HEK293 (cell line): ENCODE data around the gene TNFSF11.

ENCODE experiments used
- CTCF ChIA-PET: fragments of 350-600 bp; formaldehyde crosslinking; extraction: SDS; loops from one replicate; lab custom pipeline; 2021; ENCODE audit warnings: antibody characterized with exemption; lab: Yijun Ruan, JAX
- POLR2A ChIA-PET: fragments of 300-600 bp; formaldehyde crosslinking; extraction: SDS; loops from one replicate; lab custom pipeline; 2020; ENCODE audit warnings: antibody characterized with exemption, inconsistent platforms; lab: Yijun Ruan, JAX
- H3K27ac ChIP-seq: fragments of 200-500 bp; sonication (Bioruptor generic); 2 replicates; pipeline ENCODE4 v1.5.1; 2014; ENCODE audit warnings: low read depth, low read length, control low read depth, inconsistent platforms; ENCODE audit errors: extremely low read depth
- H3K36me3 ChIP-seq, 2 experiments: fragments of 200-500 bp in 1 of 2; sonication (Bioruptor generic) in 1 of 2; 1 replicate in 1 of 2; 2 replicates in 1 of 2; pipeline ENCODE4 v1.5.1; 2014 to 2017; ENCODE audit warnings: inconsistent platforms in 2 of 2, low read length in 2 of 2; ENCODE audit not compliant: control insufficient read depth in 2 of 2, insufficient read depth in 1 of 2
- H3K4me1 ChIP-seq: fragments of 200-500 bp; sonication (Bioruptor generic); 2 replicates; pipeline ENCODE4 v1.5.1; 2014; ENCODE audit warnings: mild to moderate bottlenecking, low read length, inconsistent platforms; ENCODE audit not compliant: control insufficient read depth, insufficient read depth
- H3K4me3 ChIP-seq: 2 replicates; pipeline ENCODE4 v1.5.1; 2011; ENCODE audit warnings: low read depth, mild to moderate bottlenecking, control low read depth, low read length, moderate library complexity
- H3K9me3 ChIP-seq: fragments of 200-500 bp; sonication (Bioruptor generic); 2 replicates; pipeline ENCODE4 v1.5.1; 2014; ENCODE audit warnings: low read depth, low read length, inconsistent platforms; ENCODE audit not compliant: control insufficient read depth, insufficient read depth
- CTCF ChIP-seq: fragments of 450-650 bp; formaldehyde crosslinking; IDR thresholded peaks from 2 replicates; pipeline ENCODE4 v1.5.1; 2016; ENCODE audit warnings: missing biosample characterization, missing genetic modification characterization
- HOXA7 ChIP-seq: sonication (generic); formaldehyde crosslinking; IDR thresholded peaks from 2 replicates; pipeline ENCODE4 v1.8.1; 2022; ENCODE audit warnings: missing genetic modification reagents, borderline replicate concordance
- PRDM6 ChIP-seq: fragments of 450-650 bp; formaldehyde crosslinking; IDR thresholded peaks from 2 replicates; pipeline ENCODE4 v1.5.1; 2017; ENCODE audit warnings: missing biosample characterization, missing genetic modification characterization
- SP7 ChIP-seq: fragments of 450-650 bp; formaldehyde crosslinking; IDR thresholded peaks from 2 replicates; pipeline ENCODE4 v1.5.1; 2016; ENCODE audit warnings: missing biosample characterization, missing genetic modification characterization
- TRIM28 ChIP-seq: IDR thresholded peaks from 2 replicates; pipeline ENCODE4 v1.6.1; 2011; ENCODE audit warnings: low read length, control low read depth, borderline replicate concordance
- ZBTB21 ChIP-seq: fragments of 450-650 bp; formaldehyde crosslinking; IDR thresholded peaks from 2 replicates; pipeline ENCODE4 v1.5.1; 2017; ENCODE audit warnings: missing biosample characterization, missing genetic modification characterization
- ZFP41 ChIP-seq: fragments of 450-650 bp; formaldehyde crosslinking; IDR thresholded peaks from 2 replicates; pipeline ENCODE4 v1.5.1; 2016; ENCODE audit warnings: missing biosample characterization, missing genetic modification characterization, borderline replicate concordance
- ZFP69B ChIP-seq: fragments of 450-650 bp; formaldehyde crosslinking; IDR thresholded peaks from 2 replicates; pipeline ENCODE4 v1.5.1; 2016; ENCODE audit warnings: missing biosample characterization, missing genetic modification characterization
- ZNF112 ChIP-seq: fragments of 450-650 bp; formaldehyde crosslinking; IDR thresholded peaks from 2 replicates; pipeline ENCODE4 v1.5.0; 2017; ENCODE audit warnings: missing biosample characterization, missing genetic modification characterization
- ZNF155 ChIP-seq: fragments of 450-650 bp; formaldehyde crosslinking; IDR thresholded peaks from 2 replicates; pipeline ENCODE4 v1.5.1; 2016; ENCODE audit warnings: missing biosample characterization, missing genetic modification characterization
- ZNF174 ChIP-seq: fragments of 450-650 bp; formaldehyde crosslinking; IDR thresholded peaks from 2 replicates; pipeline ENCODE4 v1.5.0; 2017; ENCODE audit warnings: missing biosample characterization, mild to moderate bottlenecking, missing genetic modification characterization
- ZNF211 ChIP-seq: fragments of 450-650 bp; formaldehyde crosslinking; IDR thresholded peaks from 2 replicates; pipeline ENCODE4 v1.5.1; 2016; ENCODE audit warnings: low read depth, missing biosample characterization, missing genetic modification characterization
- ZNF239 ChIP-seq: fragments of 450-650 bp; formaldehyde crosslinking; IDR thresholded peaks from 2 replicates; pipeline ENCODE4 v1.5.1; 2016; ENCODE audit warnings: missing biosample characterization, missing genetic modification characterization
- ZNF335 ChIP-seq: fragments of 450-650 bp; formaldehyde crosslinking; conservative IDR thresholded peaks from 2 replicates; pipeline ENCODE4 v1.5.1; 2016; ENCODE audit warnings: missing biosample characterization, missing genetic modification characterization
- ZNF391 ChIP-seq: fragments of 450-650 bp; formaldehyde crosslinking; IDR thresholded peaks from 2 replicates; pipeline ENCODE4 v1.5.1; 2016; ENCODE audit warnings: low read depth, missing biosample characterization, missing genetic modification characterization, borderline replicate concordance
- ZNF394 ChIP-seq: fragments of 450-650 bp; formaldehyde crosslinking; IDR thresholded peaks from 2 replicates; pipeline ENCODE4 v1.5.1; 2016; ENCODE audit warnings: missing biosample characterization, missing genetic modification characterization, mild to moderate bottlenecking, moderate library complexity, borderline replicate concordance
- ZNF48 ChIP-seq: fragments of 450-650 bp; formaldehyde crosslinking; IDR thresholded peaks from 2 replicates; pipeline ENCODE4 v1.5.1; 2016; ENCODE audit warnings: missing biosample characterization, missing genetic modification characterization
- ZNF529 ChIP-seq: fragments of 450-650 bp; formaldehyde crosslinking; IDR thresholded peaks from 2 replicates; pipeline ENCODE4 v1.5.1; 2017; ENCODE audit warnings: missing genetic modification characterization, missing biosample characterization; ENCODE audit not compliant: insufficient replicate concordance
- ZNF530 ChIP-seq: fragments of 450-650 bp; formaldehyde crosslinking; IDR thresholded peaks from 2 replicates; pipeline ENCODE4 v1.5.1; 2016; ENCODE audit warnings: low read depth, missing biosample characterization, missing genetic modification characterization
- ZNF624 ChIP-seq: fragments of 450-650 bp; formaldehyde crosslinking; IDR thresholded peaks from 2 replicates; pipeline ENCODE4 v1.5.1; 2017; ENCODE audit warnings: missing biosample characterization, missing genetic modification characterization
- ZNF677 ChIP-seq: fragments of 450-650 bp; IDR thresholded peaks from 2 replicates; pipeline ENCODE4 v1.5.0; 2018; ENCODE audit warnings: missing biosample characterization, mild to moderate bottlenecking, missing genetic modification characterization, moderate library complexity
- ZNF707 ChIP-seq: fragments of 450-650 bp; formaldehyde crosslinking; IDR thresholded peaks from 2 replicates; pipeline ENCODE4 v1.5.1; 2016; ENCODE audit warnings: missing biosample characterization, missing genetic modification characterization
- ZNF777 ChIP-seq: fragments of 450-650 bp; formaldehyde crosslinking; IDR thresholded peaks from 2 replicates; pipeline ENCODE4 v1.5.1; 2017; ENCODE audit warnings: missing biosample characterization, missing genetic modification characterization, borderline replicate concordance
- ZXDB ChIP-seq: fragments of 450-650 bp; formaldehyde crosslinking; IDR thresholded peaks from 2 replicates; pipeline ENCODE4 v1.5.1; 2016; ENCODE audit warnings: missing biosample characterization, missing genetic modification characterization
- TF ChIP-seq, protein P1 (sequence below): fragments of 450-650 bp; formaldehyde crosslinking; IDR thresholded peaks from 2 replicates; pipeline ENCODE4 v1.5.1; 2017; ENCODE audit warnings: missing biosample characterization, missing genetic modification characterization
- TF ChIP-seq, protein P2 (sequence below): IDR thresholded peaks from 2 replicates; pipeline ENCODE4 v1.6.1; 2011; ENCODE audit warnings: mild to moderate bottlenecking, low read depth, low read length, borderline replicate concordance
- TF ChIP-seq, protein P3 (sequence below): fragments of 450-650 bp; formaldehyde crosslinking; IDR thresholded peaks from 2 replicates; pipeline ENCODE4 v1.5.1; 2016; ENCODE audit warnings: missing biosample characterization, missing genetic modification characterization

TNFSF11 gene

GRCh38 chr13:42611086-42611779, 37.3 kb downstream of the TNFSF11 start:
- no peak for TF ChIP-seq ZFP69B (tag by site-specific recombination)
- TF ChIP-seq ZNF155 (tag by site-specific recombination): no peak
- TF ChIP-seq ZNF707 (tag by site-specific recombination): no peak
- TF ChIP-seq ZNF530: no peak
- TF ChIP-seq, protein P1, sequence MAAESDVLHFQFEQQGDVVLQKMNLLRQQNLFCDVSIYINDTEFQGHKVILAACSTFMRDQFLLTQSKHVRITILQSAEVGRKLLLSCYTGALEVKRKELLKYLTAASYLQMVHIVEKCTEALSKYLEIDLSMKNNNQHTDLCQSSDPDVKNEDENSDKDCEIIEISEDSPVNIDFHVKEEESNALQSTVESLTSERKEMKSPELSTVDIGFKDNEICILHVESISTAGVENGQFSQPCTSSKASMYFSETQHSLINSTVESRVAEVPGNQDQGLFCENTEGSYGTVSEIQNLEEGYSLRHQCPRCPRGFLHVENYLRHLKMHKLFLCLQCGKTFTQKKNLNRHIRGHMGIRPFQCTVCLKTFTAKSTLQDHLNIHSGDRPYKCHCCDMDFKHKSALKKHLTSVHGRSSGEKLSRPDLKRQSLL: no peak
- TF ChIP-seq TRIM28: no peak
- TF ChIP-seq, protein P2, sequence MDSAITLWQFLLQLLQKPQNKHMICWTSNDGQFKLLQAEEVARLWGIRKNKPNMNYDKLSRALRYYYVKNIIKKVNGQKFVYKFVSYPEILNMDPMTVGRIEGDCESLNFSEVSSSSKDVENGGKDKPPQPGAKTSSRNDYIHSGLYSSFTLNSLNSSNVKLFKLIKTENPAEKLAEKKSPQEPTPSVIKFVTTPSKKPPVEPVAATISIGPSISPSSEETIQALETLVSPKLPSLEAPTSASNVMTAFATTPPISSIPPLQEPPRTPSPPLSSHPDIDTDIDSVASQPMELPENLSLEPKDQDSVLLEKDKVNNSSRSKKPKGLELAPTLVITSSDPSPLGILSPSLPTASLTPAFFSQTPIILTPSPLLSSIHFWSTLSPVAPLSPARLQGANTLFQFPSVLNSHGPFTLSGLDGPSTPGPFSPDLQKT: no peak
- no peak for TF ChIP-seq ZNF112 (tag by site-specific recombination)
- no peak for TF ChIP-seq PRDM6
- no peak for TF ChIP-seq ZNF777 (tag by site-specific recombination)
- TF ChIP-seq, protein P3, sequence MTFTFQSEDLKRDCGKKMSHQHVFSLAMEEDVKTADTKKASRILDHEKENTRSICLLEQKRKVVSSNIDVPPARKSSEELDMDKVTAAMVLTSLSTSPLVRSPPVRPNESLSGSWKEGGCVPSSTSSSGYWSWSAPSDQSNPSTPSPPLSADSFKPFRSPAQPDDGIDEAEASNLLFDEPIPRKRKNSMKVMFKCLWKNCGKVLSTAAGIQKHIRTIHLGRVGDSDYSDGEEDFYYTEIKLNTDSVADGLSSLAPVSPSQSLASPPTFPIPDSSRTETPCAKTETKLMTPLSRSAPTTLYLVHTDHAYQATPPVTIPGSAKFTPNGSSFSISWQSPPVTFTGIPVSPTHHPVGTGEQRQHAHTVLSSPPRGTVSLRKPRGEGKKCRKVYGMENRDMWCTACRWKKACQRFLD (tag by site-specific recombination): no peak
- TF ChIP-seq ZNF529: no peak
- no peak for TF ChIP-seq ZNF211 (tag by site-specific recombination)
- no peak for TF ChIP-seq HOXA7 (CRISPR knock-in tag)
- TF ChIP-seq, all 188 proteins: peak for 0
- Histone ChIP-seq H3K36me3 (no peaks in the 10 kb centered on the region), H3K9me3 (no peaks in the 10 kb centered on the region), H3K4me1 (no peaks in the 10 kb centered on the region), H3K27ac (no peak overlapping the region), H3K4me3 (no peak overlapping the region)
- ChIA-PET CTCF (no interaction called here), POLR2A (interaction anchor here (0.5 kb wide), 1 partner anchor 78 kb away, joined by 5 read pairs; no protein-coding TSS in a partner anchor)

GRCh38 chr13:42612021-42612765, 38.2 kb downstream of the TNFSF11 start:
- TF ChIP-seq ZNF624 (tag by site-specific recombination): no peak
- no peak for TF ChIP-seq ZFP41
- no peak for TF ChIP-seq ZNF48 (tag by site-specific recombination)
- no peak for TF ChIP-seq ZBTB21 (tag by site-specific recombination)
- no peak for TF ChIP-seq ZNF394 (tag by site-specific recombination)
- TF ChIP-seq ZNF391 (tag by site-specific recombination): no peak
- no peak for TF ChIP-seq ZNF174 (tag by site-specific recombination)
- no peak for TF ChIP-seq ZNF335 (tag by site-specific recombination)
- TF ChIP-seq, protein P2: no peak
- no peak for TF ChIP-seq ZNF239 (tag by site-specific recombination)
- TF ChIP-seq ZXDB (tag by site-specific recombination): no peak
- no peak for TF ChIP-seq SP7 (tag by site-specific recombination)
- no peak for TF ChIP-seq CTCF
- TF ChIP-seq ZNF677 (tag by site-specific recombination): no peak
- TF ChIP-seq, all 188 proteins: peak for 0
- H3K9me3 ChIP-seq: no peaks in the 10 kb centered on the region
- no peaks in the 10 kb centered on the region for H3K36me3 ChIP-seq
- H3K4me3 ChIP-seq: no peak overlapping the region
- H3K27ac ChIP-seq: no peak overlapping the region
- POLR2A ChIA-PET: no interaction called here
- CTCF ChIA-PET: interaction anchor here (0.6 kb wide), 1 partner anchor 358 kb away, joined by 3 read pairs; no protein-coding TSS in a partner anchor
- no peaks in the 10 kb centered on the region for H3K4me1 ChIP-seq
